H9 (cell line): Measurements from ENCODE around the gene ANKHD1. TPM values are rescaled to one million over a fixed set of nuclear protein-coding genes. Genes with fewer than 3 reads are reported as not detected.

Source experiments
- DNase-seq: peaks from one replicate; pipeline ENCODE4 v3.0.0-alpha.2; 2017
- H2AFZ ChIP-seq: one replicate; pipeline ENCODE4 v1.6.1; 2013; ENCODE audit warnings: mild to moderate bottlenecking, low read length, control low read depth, moderate library complexity
- H2AK5ac ChIP-seq: 2 replicates; pipeline ENCODE4 v1.6.1; 2013; ENCODE audit warnings: low read length, control low read depth, mixed read lengths; ENCODE audit not compliant: insufficient read length
- H2BK120ac ChIP-seq: one replicate; pipeline ENCODE4 v1.6.1; 2013; ENCODE audit warnings: low read depth, mild to moderate bottlenecking, low read length, control low read depth, inconsistent platforms; ENCODE audit not compliant: poor library complexity, severe bottlenecking
- H2BK12ac ChIP-seq: 2 replicates; pipeline ENCODE4 v1.6.1; 2013; ENCODE audit warnings: low read length, control low read depth, mixed read lengths, low read depth; ENCODE audit not compliant: insufficient read length
- H2BK15ac ChIP-seq: 2 replicates; pipeline ENCODE4 v1.6.1; 2013; ENCODE audit warnings: low read depth, low read length, control low read depth
- H2BK20ac ChIP-seq: one replicate; pipeline ENCODE4 v1.6.1; 2013; ENCODE audit warnings: low read depth, mild to moderate bottlenecking, low read length, control low read depth, inconsistent platforms; ENCODE audit not compliant: poor library complexity, severe bottlenecking
- H2BK5ac ChIP-seq: 2 replicates; pipeline ENCODE4 v1.6.1; 2013; ENCODE audit warnings: low read length, control low read depth, mixed read lengths; ENCODE audit not compliant: insufficient read length
- H3K14ac ChIP-seq: 2 replicates; pipeline ENCODE4 v1.6.1; 2013; ENCODE audit warnings: low read length, control low read depth; ENCODE audit not compliant: insufficient read depth
- H3K18ac ChIP-seq: 2 replicates; pipeline ENCODE4 v1.6.1; 2013; ENCODE audit warnings: low read depth, mild to moderate bottlenecking, mixed read lengths, low read length, control low read depth; ENCODE audit not compliant: insufficient read length
- H3K23ac ChIP-seq: 2 replicates; pipeline ENCODE4 v1.6.1; 2013; ENCODE audit warnings: low read length, control low read depth, mixed read lengths, low read depth; ENCODE audit not compliant: insufficient read length
- H3K23me2 ChIP-seq: 2 replicates; pipeline ENCODE4 v1.6.1; 2013; ENCODE audit warnings: low read depth, mild to moderate bottlenecking, mixed read lengths, low read length, control low read depth; ENCODE audit not compliant: insufficient read length, poor library complexity, severe bottlenecking
- H3K27ac ChIP-seq: 2 replicates; pipeline ENCODE4 v1.5.1; 2013; ENCODE audit warnings: low read length, control low read depth, mixed read lengths, low read depth; ENCODE audit not compliant: insufficient read length
- H3K27me3 ChIP-seq: 2 replicates; pipeline ENCODE4 v1.6.1; 2013; ENCODE audit warnings: low read length, control low read depth, inconsistent platforms; ENCODE audit not compliant: insufficient read depth
- H3K4ac ChIP-seq: 2 replicates; pipeline ENCODE4 v1.6.1; 2013; ENCODE audit warnings: low read depth, mild to moderate bottlenecking, control low read depth, inconsistent platforms, low read length, moderate library complexity
- H3K4me1 ChIP-seq: 2 replicates; pipeline ENCODE4 v1.6.1; 2013; ENCODE audit warnings: low read length, control low read depth, inconsistent platforms; ENCODE audit not compliant: insufficient read depth
- H3K4me2 ChIP-seq: 2 replicates; pipeline ENCODE4 v1.6.1; 2013; ENCODE audit warnings: low read length, control low read depth, mixed read lengths; ENCODE audit not compliant: insufficient read length, insufficient read depth
- H3K56ac ChIP-seq: 2 replicates; pipeline ENCODE4 v1.6.1; 2013; ENCODE audit warnings: low read depth, mild to moderate bottlenecking, mixed read lengths, low read length, control low read depth; ENCODE audit not compliant: insufficient read length
- H3K79me1 ChIP-seq: 2 replicates; pipeline ENCODE4 v1.6.1; 2013; ENCODE audit warnings: low read depth, mild to moderate bottlenecking, moderate library complexity, low read length, control low read depth, inconsistent platforms; ENCODE audit not compliant: insufficient read depth, poor library complexity, severe bottlenecking
- H3K79me2 ChIP-seq: 2 replicates; pipeline ENCODE4 v1.6.1; 2013; ENCODE audit warnings: low read length, control low read depth, inconsistent platforms; ENCODE audit not compliant: insufficient read depth
- H3K9ac ChIP-seq: 2 replicates; pipeline ENCODE4 v1.6.1; 2013; ENCODE audit warnings: low read length, control low read depth, mixed read lengths; ENCODE audit not compliant: insufficient read length; ENCODE audit errors: extremely low read depth
- H3K9me3 ChIP-seq: one replicate; pipeline ENCODE4 v1.6.1; 2013; ENCODE audit warnings: low read depth, low read length, inconsistent platforms; ENCODE audit not compliant: control insufficient read depth
- H3T11ph ChIP-seq: one replicate; pipeline ENCODE4 v1.6.1; 2013; ENCODE audit warnings: mild to moderate bottlenecking, low read length, control low read depth, inconsistent platforms
- H4K20me1 ChIP-seq: one replicate; pipeline ENCODE4 v1.6.1; 2013; ENCODE audit not compliant: control insufficient read depth, insufficient read length, insufficient read depth
- H4K5ac ChIP-seq: 2 replicates; pipeline ENCODE4 v1.6.1; 2013; ENCODE audit warnings: low read depth, mild to moderate bottlenecking, mixed read lengths, low read length, control low read depth; ENCODE audit not compliant: insufficient read length
- H4K8ac ChIP-seq: replicated peaks from 2 replicates; pipeline ENCODE4 v1.6.1; 2013; ENCODE audit warnings: low read length, control low read depth, mixed read lengths, low read depth; ENCODE audit not compliant: insufficient read length
- H4K91ac ChIP-seq: 2 replicates; pipeline ENCODE4 v1.6.1; 2013; ENCODE audit warnings: low read depth, mild to moderate bottlenecking, moderate library complexity, mixed read lengths, low read length, control low read depth; ENCODE audit not compliant: insufficient read length
- H3K27ac Mint-ChIP-seq, 3 experiments: 2 replicates in 2 of 3; 3 replicates in 1 of 3; pipeline ENCODE4 v1.8.0; 2020 to 2021; ENCODE audit warnings: mixed read lengths in 3 of 3, mild to moderate bottlenecking in 1 of 3, moderate library complexity in 1 of 3
- H3K27me3 Mint-ChIP-seq: 2 replicates; pipeline ENCODE4 v1.8.0; 2021; ENCODE audit warnings: low read depth, mild to moderate bottlenecking, moderate library complexity, mixed read lengths
- H3K36me3 Mint-ChIP-seq, 3 experiments: 2 replicates in 2 of 3; 3 replicates in 1 of 3; pipeline ENCODE4 v1.8.0; 2020 to 2021; ENCODE audit warnings: low read depth in 3 of 3, mixed read lengths in 3 of 3; ENCODE audit not compliant: insufficient read depth in 1 of 3
- H3K4me1 Mint-ChIP-seq, 2 experiments: 2 replicates each; pipeline ENCODE4 v1.8.0; 2020; ENCODE audit warnings: mixed read lengths in 2 of 2
- H3K4me3 Mint-ChIP-seq, 2 experiments: 2 replicates in 1 of 2; 3 replicates in 1 of 2; pipeline ENCODE4 v1.8.0; 2020 to 2021; ENCODE audit warnings: mild to moderate bottlenecking in 2 of 2, mixed read lengths in 2 of 2, moderate library complexity in 1 of 2
- H3K9me3 Mint-ChIP-seq, 2 experiments: 2 replicates in 1 of 2; 3 replicates in 1 of 2; pipeline ENCODE4 v1.8.0; 2020; ENCODE audit warnings: mild to moderate bottlenecking in 2 of 2, mixed read lengths in 2 of 2, moderate library complexity in 1 of 2
- WGBS: extraction: QIAGEN DNeasy Blood & Tissue Kit; methylation state at CpG from one replicate; pipeline ENCODE4 v1.1.7; 2013; ENCODE audit warnings: missing lambda C conversion rate, low lambda C conversion rate, mixed read lengths; ENCODE audit not compliant: insufficient read length; ENCODE audit errors: extremely low coverage; 5-methylcytosine and 5-hydroxymethylcytosine counted together
- total RNA-seq: library from RNA; stranded (reverse); gene quantifications from 2 replicates; pipeline ENCODE4 v1.2.1, GENCODE V29; 2021
- TF ChIP-seq, protein P1 (sequence below): fragments of 200-600 bp; sonication (generic); conservative IDR thresholded peaks from 3 replicates; pipeline ENCODE4 v1.8.0; 2021; ENCODE audit warnings: antibody characterized with exemption, mild to moderate bottlenecking

Gene ANKHD1
- total RNA-seq, 1 experiment from 2014 or later = 105 TPM

- no peak overlapping the region for H3K27ac Mint-ChIP-seq
- no peaks in the 10 kb centered on the region; the same call in 1 of the 2 replicates for H3K27me3 Mint-ChIP-seq
- no peak overlapping the region for H3K56ac ChIP-seq
- H3K79me1 ChIP-seq = no peaks in the 10 kb centered on the region
- H3K9me3 ChIP-seq = no peaks in the 10 kb centered on the region
- no peak overlapping the region for H2AFZ ChIP-seq
- no peak overlapping the region for H3K9ac ChIP-seq
- H2BK120ac ChIP-seq = no peak overlapping the region
- H2BK15ac ChIP-seq = no peak overlapping the region
- H3K14ac ChIP-seq = no peak overlapping the region
- peaks cover 10% of the 10 kb centered on the region for H3K23me2 ChIP-seq
- no peak overlapping the region for H3K4ac ChIP-seq
- no peak overlapping the region for H4K91ac ChIP-seq
- peaks cover 4% of the 10 kb centered on the region; the same call in 1 of the 2 replicates for H3K4me1 ChIP-seq
- no peak overlapping the region for H3K27ac ChIP-seq
- no peak overlapping the region for H3K23ac ChIP-seq
- WGBS = no CpG with 5 or more reads among the region's 4 CpGs
- H2AK5ac ChIP-seq = no peak overlapping the region
- no peaks in the 10 kb centered on the region; a peak in 2 of 5 replicates for H3K9me3 Mint-ChIP-seq
- H3K4me2 ChIP-seq = peak overlapping the region; percentile 92
- H3T11ph ChIP-seq = no peak overlapping the region
- peaks cover 14 to 18% of the 10 kb centered on the region in 2 experiments for H3K4me1 Mint-ChIP-seq
- H3K18ac ChIP-seq = no peak overlapping the region
- H4K5ac ChIP-seq = no peak overlapping the region
- no peaks in the 10 kb centered on the region for H3K27me3 ChIP-seq
- no peaks in the 10 kb centered on the region for H4K20me1 ChIP-seq
- H4K8ac ChIP-seq = no peak overlapping the region
- H2BK12ac ChIP-seq = no peak overlapping the region
- DNase-seq = no peak
- H2BK5ac ChIP-seq = no peak overlapping the region
- peaks cover 9 to 41% (median 27%) of the 10 kb centered on the region in 3 experiments for H3K36me3 Mint-ChIP-seq
- H2BK20ac ChIP-seq = no peak overlapping the region
- TF ChIP-seq, protein P1, sequence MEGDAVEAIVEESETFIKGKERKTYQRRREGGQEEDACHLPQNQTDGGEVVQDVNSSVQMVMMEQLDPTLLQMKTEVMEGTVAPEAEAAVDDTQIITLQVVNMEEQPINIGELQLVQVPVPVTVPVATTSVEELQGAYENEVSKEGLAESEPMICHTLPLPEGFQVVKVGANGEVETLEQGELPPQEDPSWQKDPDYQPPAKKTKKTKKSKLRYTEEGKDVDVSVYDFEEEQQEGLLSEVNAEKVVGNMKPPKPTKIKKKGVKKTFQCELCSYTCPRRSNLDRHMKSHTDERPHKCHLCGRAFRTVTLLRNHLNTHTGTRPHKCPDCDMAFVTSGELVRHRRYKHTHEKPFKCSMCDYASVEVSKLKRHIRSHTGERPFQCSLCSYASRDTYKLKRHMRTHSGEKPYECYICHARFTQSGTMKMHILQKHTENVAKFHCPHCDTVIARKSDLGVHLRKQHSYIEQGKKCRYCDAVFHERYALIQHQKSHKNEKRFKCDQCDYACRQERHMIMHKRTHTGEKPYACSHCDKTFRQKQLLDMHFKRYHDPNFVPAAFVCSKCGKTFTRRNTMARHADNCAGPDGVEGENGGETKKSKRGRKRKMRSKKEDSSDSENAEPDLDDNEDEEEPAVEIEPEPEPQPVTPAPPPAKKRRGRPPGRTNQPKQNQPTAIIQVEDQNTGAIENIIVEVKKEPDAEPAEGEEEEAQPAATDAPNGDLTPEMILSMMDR = no peak
- no peaks in the 10 kb centered on the region for H3K79me2 ChIP-seq
- H3K4me3 Mint-ChIP-seq = peak overlapping the region; percentile 89 to 98
These were observed 164.1 kb downstream of the ANKHD1 start for GRCh38 chr5:140565780-140566095.
